CD14-positive monocyte (primary cell): ENCODE results near the gene ARHGEF25. TPM values are rescaled to one million over a fixed set of nuclear protein-coding genes. Genes with fewer than 3 reads are reported as not detected.
"Not testable (repeated sequence)": the region's sequence is repeated elsewhere in the genome, so short reads cannot be mapped to it uniquely, and the experiment has no call there.

ENCODE experiments used
- DNase-seq, 3 donors: peaks; one replicate each; pipeline ENCODE4 v3.0.0-alpha.2; 2011 to 2022
- H2AFZ ChIP-seq: 2 replicates; pipeline ENCODE4 v1.6.0; 2012; ENCODE audit warnings: mild to moderate bottlenecking, low read depth, low read length, inconsistent platforms; ENCODE audit not compliant: insufficient read depth, poor library complexity, severe bottlenecking
- H3K27ac ChIP-seq, 2 donors: 1 replicate in 1 of 2; 2 replicates in 1 of 2; pipeline ENCODE4 v1.5.1; 2012 to 2013; ENCODE audit warnings: low read length in 2 of 2, control low read depth in 1 of 2, inconsistent platforms in 1 of 2, low read depth in 1 of 2, mild to moderate bottlenecking in 1 of 2
- H3K27me3 ChIP-seq, 2 donors: one replicate each; pipeline versions ENCODE4 v1.6.0 to v1.6.1; 2011 to 2013; ENCODE audit warnings: low read length in 2 of 2; ENCODE audit not compliant: control insufficient read depth in 2 of 2, insufficient read depth in 2 of 2
- H3K36me3 ChIP-seq, 2 donors: replicated peaks in 1 of 2; 1 replicate in 1 of 2; 2 replicates in 1 of 2; pipeline versions ENCODE4 v1.5.1 to v1.6.1; 2012 to 2013; ENCODE audit warnings: low read length in 2 of 2, control low read depth in 1 of 2, inconsistent platforms in 1 of 2, mild to moderate bottlenecking in 1 of 2; ENCODE audit not compliant: insufficient read depth in 2 of 2, control insufficient read depth in 1 of 2
- H3K4me1 ChIP-seq, 2 donors: 1 replicate in 1 of 2; 2 replicates in 1 of 2; pipeline versions ENCODE4 v1.5.1 to v1.6.1; 2012 to 2013; ENCODE audit warnings: low read length in 2 of 2, control low read depth in 1 of 2, inconsistent platforms in 1 of 2, mild to moderate bottlenecking in 1 of 2, moderate library complexity in 1 of 2; ENCODE audit not compliant: insufficient read depth in 2 of 2, control insufficient read depth in 1 of 2
- H3K4me2 ChIP-seq: replicated peaks from 2 replicates; pipeline ENCODE3; 2012; ENCODE audit warnings: low read length, moderate library complexity, mild to moderate bottlenecking; ENCODE audit not compliant: poor library complexity, severe bottlenecking; ENCODE audit errors: extremely low read depth
- H3K4me3 ChIP-seq, 3 experiments: fragments of 200-600 bp in 1 of 3; sonication (generic) in 1 of 3; replicated peaks in 1 of 3; 1 replicate in 2 of 3; 2 replicates in 1 of 3; pipeline ENCODE4 v1.5.1; 2011 to 2013; ENCODE audit warnings: low read length in 3 of 3, mild to moderate bottlenecking in 3 of 3, control low read depth in 2 of 3, low read depth in 2 of 3, inconsistent platforms in 1 of 3, moderate library complexity in 1 of 3
- H3K79me2 ChIP-seq: 2 replicates; pipeline ENCODE4 v1.6.0; 2012; ENCODE audit warnings: mild to moderate bottlenecking, control low read depth, inconsistent platforms, low read length, moderate library complexity; ENCODE audit not compliant: insufficient read depth
- H3K9ac ChIP-seq: 2 replicates; pipeline ENCODE4 v1.6.0; 2017; ENCODE audit warnings: low read length, mild to moderate bottlenecking; ENCODE audit not compliant: insufficient read depth, poor library complexity, severe bottlenecking
- H3K9me3 ChIP-seq, 2 donors: replicated peaks in 1 of 2; 1 replicate in 1 of 2; 2 replicates in 1 of 2; pipeline versions ENCODE4 v1.5.1 to v1.6.1; 2012 to 2013; ENCODE audit warnings: low read length in 2 of 2, control low read depth in 1 of 2; ENCODE audit not compliant: control insufficient read depth in 1 of 2, insufficient read depth in 1 of 2
- H4K20me1 ChIP-seq: 2 replicates; pipeline ENCODE4 v1.6.0; 2012; ENCODE audit warnings: mild to moderate bottlenecking, low read length, control low read depth, moderate library complexity; ENCODE audit not compliant: insufficient read depth
- H3K27ac Mint-ChIP-seq, 7 donors: one replicate each; pipeline ENCODE4 v1.8.0; 2020; ENCODE audit warnings: mild to moderate bottlenecking in 7 of 7, mixed read lengths in 7 of 7, moderate library complexity in 6 of 7, inconsistent platforms in 2 of 7
- H3K27me3 Mint-ChIP-seq, 3 donors: one replicate each; pipeline ENCODE4 v1.8.0; 2021 to 2022; ENCODE audit warnings: low read depth in 3 of 3, mild to moderate bottlenecking in 3 of 3, mixed read lengths in 3 of 3, moderate library complexity in 3 of 3, inconsistent platforms in 1 of 3
- H3K36me3 Mint-ChIP-seq, 2 donors: one replicate each; pipeline ENCODE4 v1.8.0; 2020; ENCODE audit warnings: mixed read lengths in 2 of 2, inconsistent platforms in 1 of 2, mild to moderate bottlenecking in 1 of 2
- H3K4me1 Mint-ChIP-seq: one replicate; pipeline ENCODE4 v1.8.0; 2020; ENCODE audit warnings: mild to moderate bottlenecking, mixed read lengths
- H3K4me3 Mint-ChIP-seq, 2 donors: one replicate each; pipeline ENCODE4 v1.8.0; 2020; ENCODE audit warnings: mild to moderate bottlenecking in 2 of 2, mixed read lengths in 2 of 2, moderate library complexity in 1 of 2
- H3K9me3 Mint-ChIP-seq, 7 donors: one replicate each; pipeline ENCODE4 v1.8.0; 2020 to 2022; ENCODE audit warnings: mixed read lengths in 7 of 7, mild to moderate bottlenecking in 6 of 7, moderate library complexity in 6 of 7, inconsistent platforms in 2 of 7
- WGBS: methylation state at CpG from one replicate; pipeline ENCODE4 v1.1.5; 2013; ENCODE audit warnings: missing lambda C conversion rate; ENCODE audit not compliant: insufficient coverage; 5-methylcytosine and 5-hydroxymethylcytosine counted together
- intact Hi-C, 2 donors: fragments of 100-400 bp; cut with micrococcal nuclease; formaldehyde crosslinking; loops; one replicate each; pipeline versions ENCODE4 v1.15.0 to v1.15.1; 2023
- polyA plus RNA-seq, 3 donors: library from polyadenylated mRNA; depleted of rRNA in 1 of 3; unstranded in 2 of 3; stranded (reverse) in 1 of 3; fragments of 300-500 nt in 2 of 3; fragments of >200 nt in 1 of 3; fragmentation: Illumina TruSeq in 2 of 3; gene quantifications; 1 replicate in 2 of 3; 2 replicates in 1 of 3; pipeline ENCODE4 v1.2.3, GENCODE V29; 2012 to 2021
- TF ChIP-seq, protein P1 (sequence below): fragments of 200-600 bp; IDR thresholded peaks from one replicate; pipeline ENCODE4 v1.8.0; 2022; ENCODE audit warnings: antibody characterized with exemption, mild to moderate bottlenecking

Gene ARHGEF25
- polyA plus RNA-seq, 3 donors, result not detected

DNA sequence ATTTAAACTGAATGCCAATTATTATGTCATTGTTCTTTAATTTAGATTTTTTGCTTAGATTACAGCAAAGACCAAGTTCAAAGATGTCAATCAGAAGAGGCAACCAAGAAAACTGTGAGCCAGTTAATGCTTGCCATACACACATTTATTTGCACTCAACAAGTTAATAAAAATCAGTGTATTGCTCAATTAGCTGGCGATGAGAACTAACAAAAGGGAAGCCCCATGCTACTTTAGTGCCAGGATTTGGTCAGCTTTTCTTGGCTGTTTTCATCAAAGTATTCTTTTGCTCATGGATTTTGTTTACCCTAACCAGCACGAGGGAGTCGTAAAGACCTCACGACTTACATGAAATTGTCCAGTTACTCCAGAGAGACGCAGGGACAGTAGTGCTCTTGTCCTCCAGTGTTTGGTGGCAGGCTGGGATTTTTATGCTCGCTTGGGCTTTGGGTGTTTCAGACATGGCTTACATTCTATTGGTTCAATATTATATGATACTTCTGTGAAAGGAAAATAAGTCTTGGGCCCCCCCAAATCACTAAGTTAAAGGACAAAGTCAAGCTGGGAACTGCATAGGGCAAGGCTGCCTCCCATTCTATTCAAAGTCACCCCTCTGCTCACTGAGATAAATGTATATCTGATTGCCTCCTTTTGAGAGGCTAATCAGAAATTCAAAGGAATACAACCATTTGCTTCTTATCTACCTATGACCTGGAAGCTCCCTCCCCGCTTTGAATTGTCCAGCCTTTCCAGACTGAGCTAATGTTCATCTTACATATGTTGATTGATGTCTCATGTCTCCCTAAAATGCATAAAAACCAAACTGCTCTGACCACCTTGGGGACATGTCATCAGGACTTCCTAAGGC is 29.2 kb downstream of the ARHGEF25 start:
- WGBS, result 78% methylated on average over 5 of the region's 7 CpGs
- H3K27me3 Mint-ChIP-seq, result peaks cover 26 to 33% (median 29%) of the 10 kb centered on the region in 3 donors
- H3K4me3 ChIP-seq, result no peak overlapping the region
- H3K4me3 Mint-ChIP-seq, result no peak overlapping the region
- peaks cover 2 to 18% (median 17%) of the 10 kb centered on the region in 7 donors for H3K9me3 Mint-ChIP-seq
- intact Hi-C loops, result no loop called here
- no peaks in the 10 kb centered on the region for H3K36me3 ChIP-seq
- no peak overlapping the region for H3K4me2 ChIP-seq
- peaks cover 7 to 9% of the 10 kb centered on the region in 2 donors for H3K9me3 ChIP-seq
- peaks cover 3 to 29% of the 10 kb centered on the region in 2 donors for H3K27me3 ChIP-seq
- H4K20me1 ChIP-seq, result no peaks in the 10 kb centered on the region
- DNase-seq, result no peak
- H3K4me1 ChIP-seq, result no peaks in the 10 kb centered on the region
- H3K79me2 ChIP-seq, result no peaks in the 10 kb centered on the region
- H2AFZ ChIP-seq, result no peak overlapping the region
- H3K9ac ChIP-seq, result no peak overlapping the region
- no peaks in the 10 kb centered on the region for H3K4me1 Mint-ChIP-seq
- no peak overlapping the region for H3K27ac Mint-ChIP-seq
- TF ChIP-seq, protein P1, sequence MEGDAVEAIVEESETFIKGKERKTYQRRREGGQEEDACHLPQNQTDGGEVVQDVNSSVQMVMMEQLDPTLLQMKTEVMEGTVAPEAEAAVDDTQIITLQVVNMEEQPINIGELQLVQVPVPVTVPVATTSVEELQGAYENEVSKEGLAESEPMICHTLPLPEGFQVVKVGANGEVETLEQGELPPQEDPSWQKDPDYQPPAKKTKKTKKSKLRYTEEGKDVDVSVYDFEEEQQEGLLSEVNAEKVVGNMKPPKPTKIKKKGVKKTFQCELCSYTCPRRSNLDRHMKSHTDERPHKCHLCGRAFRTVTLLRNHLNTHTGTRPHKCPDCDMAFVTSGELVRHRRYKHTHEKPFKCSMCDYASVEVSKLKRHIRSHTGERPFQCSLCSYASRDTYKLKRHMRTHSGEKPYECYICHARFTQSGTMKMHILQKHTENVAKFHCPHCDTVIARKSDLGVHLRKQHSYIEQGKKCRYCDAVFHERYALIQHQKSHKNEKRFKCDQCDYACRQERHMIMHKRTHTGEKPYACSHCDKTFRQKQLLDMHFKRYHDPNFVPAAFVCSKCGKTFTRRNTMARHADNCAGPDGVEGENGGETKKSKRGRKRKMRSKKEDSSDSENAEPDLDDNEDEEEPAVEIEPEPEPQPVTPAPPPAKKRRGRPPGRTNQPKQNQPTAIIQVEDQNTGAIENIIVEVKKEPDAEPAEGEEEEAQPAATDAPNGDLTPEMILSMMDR, result no peak
- H3K36me3 Mint-ChIP-seq, result no peaks in the 10 kb centered on the region
- no peak overlapping the region for H3K27ac ChIP-seq

DNA sequence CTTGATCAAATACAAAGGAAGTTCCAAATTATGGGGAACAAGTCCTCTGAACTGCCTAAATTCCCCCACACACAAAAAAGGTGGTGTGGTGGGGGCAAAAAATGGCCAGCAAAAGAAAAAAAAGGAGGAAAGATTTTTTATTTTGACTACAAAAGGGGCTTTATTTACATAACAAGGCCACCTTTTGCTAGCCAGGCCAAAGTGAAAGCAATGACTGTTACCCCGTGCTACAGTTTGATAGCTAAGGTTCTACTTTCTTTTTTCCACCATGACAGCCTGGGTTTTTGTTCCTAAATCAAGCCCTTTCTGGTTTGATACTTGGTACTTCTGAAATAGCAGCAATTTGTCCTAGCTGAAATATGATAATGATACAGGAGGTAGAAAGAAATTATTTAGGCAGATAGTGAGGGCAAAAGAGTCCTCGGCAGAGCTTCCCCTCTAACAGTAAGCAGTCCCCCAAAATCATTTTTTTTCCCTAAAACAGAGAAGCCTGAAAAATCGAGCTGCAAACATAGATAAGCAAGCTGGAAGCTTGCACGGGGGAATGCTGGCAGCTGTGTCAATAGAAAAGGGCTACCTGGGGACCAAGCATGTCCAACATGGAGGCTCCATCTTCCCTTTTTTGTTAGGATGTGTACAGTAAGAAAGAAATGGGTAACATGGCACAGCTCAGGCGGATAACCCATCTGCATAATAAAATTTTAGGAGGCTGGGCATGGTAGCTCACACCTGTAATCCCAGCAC is 30.6 kb downstream of the ARHGEF25 start:
- Histone ChIP-seq H3K9me3 (peaks cover 14 to 19% of the 10 kb centered on the region in 2 donors), H3K4me1 (no peaks in the 10 kb centered on the region), H3K27me3 (peaks cover 3 to 23% of the 10 kb centered on the region in 2 donors), H3K27ac (no peak overlapping the region), H3K79me2 (no peaks in the 10 kb centered on the region), H3K9ac (no peak overlapping the region), H3K4me2 (no peak overlapping the region), H4K20me1 (no peaks in the 10 kb centered on the region), H3K4me3 (no peak overlapping the region), H3K36me3 (no peaks in the 10 kb centered on the region), H2AFZ (no peak overlapping the region)
- 49% methylated on average over 2 of the region's 5 CpGs for WGBS
- H3K9me3 Mint-ChIP-seq, result peaks cover 2 to 30% (median 26%) of the 10 kb centered on the region in 7 donors
- H3K4me1 Mint-ChIP-seq, result no peaks in the 10 kb centered on the region
- H3K27me3 Mint-ChIP-seq, result peaks cover 23 to 33% (median 27%) of the 10 kb centered on the region in 3 donors
- no peaks in the 10 kb centered on the region for H3K36me3 Mint-ChIP-seq
- no peak for DNase-seq
- intact Hi-C loops, result no loop called here
- TF ChIP-seq, protein P1, result no peak
- H3K4me3 Mint-ChIP-seq, result peak overlapping the region in 1 of 2 donors; percentile 21
- no peak overlapping the region for H3K27ac Mint-ChIP-seq

DNA sequence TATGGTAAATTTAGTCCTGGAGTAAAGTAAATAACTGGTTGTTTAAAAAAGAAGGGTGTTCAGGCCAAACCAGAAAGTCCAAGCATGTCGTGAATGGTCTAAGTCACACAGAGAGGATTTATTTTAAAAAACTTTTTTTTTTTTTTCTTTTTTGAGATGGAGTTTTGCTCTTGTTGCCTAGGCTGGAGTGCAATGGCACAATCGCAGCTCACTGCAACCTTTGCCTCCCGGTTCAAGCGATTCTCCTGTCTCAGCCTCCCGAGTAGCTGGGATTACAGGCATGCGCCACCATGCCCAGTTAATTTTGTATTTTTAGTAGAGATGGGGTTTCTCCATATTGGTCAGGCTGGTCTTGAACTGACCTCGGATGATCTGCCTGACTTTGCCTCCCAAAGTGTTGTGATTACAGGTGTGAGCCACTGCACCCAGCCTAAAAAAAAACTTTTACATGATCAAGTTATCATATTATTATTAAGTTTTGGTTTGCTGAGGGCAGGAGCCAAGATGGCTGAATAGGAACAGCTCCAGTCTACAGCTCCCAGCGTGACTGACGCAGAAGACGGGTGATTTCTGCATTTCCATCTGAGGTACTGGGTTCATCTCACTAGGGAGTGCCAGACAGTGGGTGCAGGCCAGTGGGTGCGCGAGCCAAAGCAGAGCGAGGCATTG is 34.9 kb downstream of the ARHGEF25 start:
- H3K27ac Mint-ChIP-seq, H3K4me1 Mint-ChIP-seq, H4K20me1 ChIP-seq, H3K36me3 ChIP-seq, H3K4me3 ChIP-seq, H3K36me3 Mint-ChIP-seq, H3K4me1 ChIP-seq, H3K79me2 ChIP-seq, intact Hi-C loops, H3K4me2 ChIP-seq, H3K27me3 ChIP-seq, DNase-seq, H2AFZ ChIP-seq, H3K9ac ChIP-seq, H3K4me3 Mint-ChIP-seq, H3K27ac ChIP-seq: not testable (repeated sequence)
- no CpG with 5 or more reads among the region's 13 CpGs for WGBS
- H3K9me3 ChIP-seq, result peaks cover 14 to 22% of the 10 kb centered on the region in 2 donors
- H3K27me3 Mint-ChIP-seq, result peaks cover 0 to 12% (median 11%) of the 10 kb centered on the region in 3 donors
- H3K9me3 Mint-ChIP-seq, result peaks cover 2 to 32% (median 28%) of the 10 kb centered on the region in 7 donors
